GM21390 (cell line): ENCODE measurements around the gene C1orf56.

Experiments used
- ATAC-seq: cut with Tn5 transposase; IDR thresholded peaks from one replicate; pipeline ENCODE4 v1.9.1; 2021; ENCODE audit not compliant: unreplicated experiment

The C1orf56 gene, protein sequence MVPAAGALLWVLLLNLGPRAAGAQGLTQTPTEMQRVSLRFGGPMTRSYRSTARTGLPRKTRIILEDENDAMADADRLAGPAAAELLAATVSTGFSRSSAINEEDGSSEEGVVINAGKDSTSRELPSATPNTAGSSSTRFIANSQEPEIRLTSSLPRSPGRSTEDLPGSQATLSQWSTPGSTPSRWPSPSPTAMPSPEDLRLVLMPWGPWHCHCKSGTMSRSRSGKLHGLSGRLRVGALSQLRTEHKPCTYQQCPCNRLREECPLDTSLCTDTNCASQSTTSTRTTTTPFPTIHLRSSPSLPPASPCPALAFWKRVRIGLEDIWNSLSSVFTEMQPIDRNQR

GRCh38 chr1:151047591-151047924, at the start of gene C1orf56:
Gene C1orf56 (plus strand): TSS chr1:151047751. CDS start chr1:151047848, 97 bp downstream.
- ATAC-seq, result peak; percentile 59

DNA sequence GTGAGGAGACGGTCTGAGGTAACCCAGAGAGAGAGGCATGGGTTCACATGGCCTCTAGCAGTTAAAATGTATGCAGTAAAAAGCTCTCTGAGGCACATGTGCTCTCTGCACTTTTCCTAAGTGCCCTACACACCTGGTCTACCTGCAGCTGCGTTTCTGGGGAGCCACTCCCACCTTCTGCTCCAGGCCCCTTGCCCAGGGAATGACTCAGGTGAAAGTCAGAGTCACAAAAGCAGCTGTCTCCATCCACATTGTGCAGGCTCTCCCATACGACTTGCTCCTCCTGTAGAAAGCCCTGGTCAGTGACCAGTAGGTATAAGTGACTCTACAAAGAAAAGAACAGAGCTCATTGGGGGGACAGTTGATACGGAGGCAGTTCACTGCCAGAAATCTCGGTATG, 49.6 kb upstream of the C1orf56 start:
- no peak for ATAC-seq

- ATAC-seq, result no peak
These were observed 48.4 kb upstream of the C1orf56 start for GRCh38 chr1:150999051-150999674.

DNA sequence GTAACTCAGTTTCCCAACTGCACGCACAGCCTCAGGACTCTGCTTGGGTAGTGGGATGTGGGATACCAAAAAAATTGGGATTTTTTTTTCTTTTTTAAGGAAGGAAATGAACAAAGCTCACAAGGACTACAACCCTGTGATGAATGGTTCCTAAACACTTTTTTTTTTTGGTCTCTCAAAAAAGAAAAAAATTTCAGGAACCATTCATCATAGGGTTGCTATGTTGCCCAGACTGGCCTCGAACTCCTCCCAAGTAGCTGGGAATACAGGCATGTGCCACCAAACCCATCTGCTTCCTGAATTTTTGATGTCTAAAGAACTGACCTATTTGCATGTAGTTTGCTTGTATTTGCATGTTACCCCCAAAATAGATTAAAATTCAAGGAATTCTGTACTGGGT, 47.6 kb upstream of the C1orf56 start:
- ATAC-seq, result no peak

DNA sequence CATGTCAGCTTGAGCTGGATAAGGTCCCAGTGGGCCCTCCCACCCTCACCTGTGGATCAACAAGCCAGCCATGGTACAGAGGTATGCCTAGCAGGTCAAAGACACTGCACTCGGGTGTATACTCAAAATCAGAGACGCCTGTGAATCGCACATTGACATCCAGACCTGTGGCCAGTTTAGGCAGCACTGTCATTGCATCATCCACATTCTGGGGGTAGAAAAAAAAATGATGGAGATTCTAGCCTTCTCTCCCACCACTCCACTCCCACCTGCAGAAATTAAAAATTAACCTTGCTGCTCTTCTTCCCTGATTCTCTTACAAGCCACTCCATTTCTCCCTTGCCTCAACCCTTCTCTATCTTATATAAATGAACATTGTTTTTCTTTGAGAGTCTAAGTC, 47.1 kb upstream of the C1orf56 start:
- ATAC-seq, result no peak

GRCh38 chr1:151001602-151002001, 45.9 kb upstream of the C1orf56 start:
- ATAC-seq, result no peak

- no peak for ATAC-seq
These were observed 45.5 kb upstream of the C1orf56 start for GRCh38 chr1:151002051-151002450.

GRCh38 chr1:151002611-151003010, 44.9 kb upstream of the C1orf56 start:
- no peak for ATAC-seq

DNA sequence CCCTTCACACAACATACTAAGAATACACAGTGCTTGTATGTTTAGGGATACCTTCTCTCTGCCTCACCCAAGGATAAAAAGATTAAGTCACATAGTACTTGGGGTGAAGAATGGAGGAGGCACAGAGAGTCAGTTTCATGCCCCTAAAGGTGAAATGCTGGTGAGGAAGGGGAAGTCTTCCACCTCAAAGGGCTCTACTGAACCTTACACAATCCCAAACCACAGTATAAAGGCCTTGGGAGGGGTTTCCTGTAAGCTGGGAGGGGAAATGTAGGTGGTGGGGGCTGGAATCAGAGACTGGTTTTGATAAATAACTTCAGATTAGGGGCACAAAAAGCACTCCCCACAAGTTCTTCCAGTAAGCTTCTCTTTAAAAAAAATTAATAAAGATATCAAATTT, 44.4 kb upstream of the C1orf56 start:
- ATAC-seq, result no peak

DNA sequence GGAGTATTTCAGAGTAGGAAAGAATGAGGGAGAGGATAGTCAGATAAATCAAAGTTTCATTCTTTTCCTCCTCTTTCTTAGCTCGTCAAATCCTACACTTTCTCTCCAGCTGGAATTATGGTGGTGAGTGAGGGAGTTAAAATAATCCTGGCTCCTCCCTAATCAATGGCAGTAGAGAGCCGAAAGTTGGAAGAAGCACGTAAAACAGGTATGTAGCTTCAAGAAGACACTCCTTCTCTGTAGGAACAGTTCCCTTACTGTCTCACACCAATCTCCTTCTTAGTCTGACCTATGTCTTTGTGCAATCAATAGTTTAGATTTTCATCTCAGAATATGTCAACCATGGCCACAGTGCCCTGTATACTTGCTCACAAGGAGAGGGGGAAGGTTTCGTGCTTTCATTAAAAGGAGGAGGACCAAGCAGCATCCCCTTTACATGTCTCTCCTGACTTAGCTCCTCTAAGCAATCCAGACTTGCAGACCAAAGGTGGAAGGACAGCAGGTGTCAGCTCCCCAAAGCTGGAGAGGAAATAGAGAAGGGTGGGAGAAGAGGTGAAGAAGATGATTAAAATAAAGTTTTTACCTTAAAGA, 41.7 kb upstream of the C1orf56 start:
- ATAC-seq, result no peak

- no peak for ATAC-seq
These were observed 41.1 kb upstream of the C1orf56 start, which contains the start of gene MINDY1 for GRCh38 chr1:151006327-151007052. Gene MINDY1 (minus strand): TSS chr1:151006902. CDS start chr1:151002617, 4,285 bp downstream.

DNA sequence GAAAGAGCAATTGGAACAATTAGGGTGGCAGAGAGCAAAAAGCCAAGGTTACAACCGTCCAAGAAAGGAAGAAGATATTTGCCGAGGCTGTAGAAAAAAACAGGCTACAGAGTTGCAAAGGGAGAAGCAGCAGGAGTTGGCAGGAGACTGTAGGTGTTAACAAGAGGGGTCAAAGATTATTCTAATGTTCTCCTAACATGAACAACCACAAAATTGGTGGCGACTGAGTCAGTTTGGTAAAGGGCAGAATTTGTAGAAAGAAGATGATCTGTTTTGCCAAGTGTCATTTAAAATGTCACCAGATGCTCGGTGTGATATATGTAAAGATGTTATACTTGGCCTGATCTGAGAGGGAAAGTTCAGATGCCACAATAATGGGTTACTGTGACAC, 39.7 kb upstream of the C1orf56 start:
- no peak for ATAC-seq

DNA sequence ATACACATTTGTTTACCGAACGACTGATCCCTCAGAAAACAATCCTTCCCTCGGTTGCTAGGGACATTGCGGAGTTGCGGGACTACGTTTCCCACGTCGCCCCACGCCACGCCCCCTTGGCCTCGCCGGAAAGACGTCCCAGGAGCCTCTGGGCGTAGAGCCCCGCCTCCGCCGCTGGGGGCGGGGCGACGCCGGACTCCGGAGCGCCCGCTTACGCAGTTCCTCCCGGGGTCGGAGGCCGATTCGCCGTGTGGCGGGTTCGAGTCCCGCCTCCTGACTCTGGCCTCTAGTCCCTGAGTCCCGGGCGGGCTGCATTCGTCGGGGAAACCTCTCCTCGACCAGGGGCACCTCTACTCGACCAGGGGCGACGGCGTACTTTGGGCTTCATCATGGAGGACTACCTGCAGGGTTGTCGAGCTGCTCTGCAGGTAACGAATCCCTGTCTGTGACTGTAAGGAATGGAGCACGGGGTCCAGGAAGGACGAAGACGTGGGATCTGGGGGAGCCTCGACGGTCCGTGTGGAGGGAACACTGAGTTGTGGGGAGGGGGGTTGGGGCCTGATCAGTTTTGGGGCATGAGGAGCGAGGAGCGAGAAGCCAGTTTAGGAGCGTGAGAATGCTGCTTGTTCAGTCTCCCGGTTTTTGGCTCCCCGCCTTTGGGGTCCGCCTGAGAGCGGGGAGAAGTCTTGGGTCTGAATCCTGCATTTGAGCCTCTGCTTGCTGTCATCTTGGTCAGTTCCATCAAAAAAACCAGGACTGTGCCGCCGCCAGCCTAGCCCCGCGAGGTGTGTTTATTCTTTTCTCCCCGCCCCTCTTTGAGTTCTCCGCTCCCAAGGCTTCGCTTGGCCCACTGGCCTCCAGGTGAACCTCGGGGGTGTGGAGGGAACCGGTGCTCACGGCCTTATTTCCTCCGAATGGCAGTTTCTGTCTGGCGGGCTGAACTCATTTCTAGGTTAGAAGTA, 39.0 kb upstream of the C1orf56 start, which contains the start of gene PRUNE1:
Gene PRUNE1, plus strand, starts transcription at position 206 of the 962 bp plus-strand sequence. Its CDS starts 184 bp downstream, at position 390.
- peak; percentile 76 for ATAC-seq

GRCh38 chr1:151009206-151009587, 38.4 kb upstream of the C1orf56 start:
- ATAC-seq, result no peak

DNA sequence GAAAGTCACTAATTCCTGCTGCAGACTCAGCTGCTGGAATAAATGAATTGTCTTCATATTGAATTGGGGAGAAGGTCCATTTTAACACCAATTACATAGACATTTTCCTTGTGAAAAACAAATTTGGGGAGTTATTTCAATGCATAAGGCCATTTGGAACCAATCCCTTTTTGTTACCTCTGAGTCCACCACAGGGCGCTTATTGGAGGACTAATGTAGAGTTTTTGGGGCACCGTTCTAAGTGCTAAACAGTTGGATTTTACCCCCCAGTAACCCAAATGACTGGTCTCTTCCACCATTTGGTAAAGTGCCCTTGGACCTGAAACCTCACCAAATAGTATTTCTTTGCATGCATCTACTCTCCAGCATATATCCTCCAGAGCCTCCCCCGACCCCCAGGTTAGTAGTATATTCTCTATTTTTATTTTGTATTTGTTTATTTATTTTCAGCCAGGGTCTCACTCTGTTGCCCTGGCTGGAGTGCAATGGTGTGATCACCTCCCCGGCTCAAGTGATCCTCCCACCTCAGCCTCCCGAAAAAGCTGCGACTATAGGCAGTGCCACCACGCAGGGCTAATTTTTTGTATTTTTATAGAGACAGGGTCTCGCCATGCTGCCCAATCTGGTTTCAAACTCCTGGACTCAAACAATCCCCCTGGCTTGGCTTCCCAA, 37.7 kb upstream of the C1orf56 start:
- ATAC-seq, result no peak

- no peak for ATAC-seq
These were observed 37.2 kb upstream of the C1orf56 start for GRCh38 chr1:151010346-151010726.

- ATAC-seq, result no peak
These were observed 36.2 kb upstream of the C1orf56 start for GRCh38 chr1:151011154-151011850.

DNA sequence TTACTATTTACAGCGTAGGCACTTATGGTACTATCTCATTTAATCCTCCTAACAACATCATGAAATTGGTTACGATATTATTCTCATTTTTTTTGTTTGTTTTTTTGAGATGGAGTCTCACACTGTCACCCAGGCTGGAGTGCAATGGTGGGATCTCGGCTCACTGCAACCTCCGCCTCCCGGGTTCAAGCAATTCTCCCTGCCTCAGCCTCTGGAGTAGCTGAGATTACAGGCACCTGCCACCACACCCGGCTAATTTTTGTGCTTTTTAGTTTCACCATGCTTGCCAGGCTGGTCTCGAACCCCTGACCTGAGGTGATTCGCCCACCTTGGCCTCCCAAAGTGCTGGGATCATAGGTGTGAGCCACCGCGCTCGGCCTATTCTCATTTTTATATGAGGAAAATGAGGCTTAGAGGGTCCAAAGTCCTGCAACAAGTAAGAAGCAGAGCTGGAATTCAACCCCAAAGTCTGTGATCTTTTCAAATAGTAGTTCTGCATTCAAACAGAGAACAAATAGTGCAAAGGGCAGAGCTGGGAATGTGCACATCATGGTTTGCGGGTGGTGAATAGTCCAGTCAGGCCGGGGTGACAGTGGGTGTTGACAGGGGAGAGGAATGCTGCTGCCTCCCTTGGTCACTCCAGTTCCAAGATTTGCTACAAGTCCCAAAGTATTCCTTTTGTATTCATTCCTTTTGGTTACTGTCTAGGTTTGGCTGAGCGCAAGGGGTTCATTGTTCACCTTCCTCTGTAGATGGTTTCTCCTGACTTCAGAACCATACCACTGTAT, 34.7 kb upstream of the C1orf56 start:
- ATAC-seq, result no peak
